Glutamatergic neuron (in vitro differentiated cells): ENCODE data around the gene SETD2. TPM values are rescaled to one million over a fixed set of nuclear protein-coding genes. Genes with fewer than 3 reads are reported as not detected.

Source experiments
- DNase-seq: peaks from one replicate; pipeline ENCODE4 v3.0.0; 2022
- H3K27ac Mint-ChIP-seq: one replicate; pipeline ENCODE4 v1.8.0; 2020; ENCODE audit warnings: mild to moderate bottlenecking, mixed read lengths, inconsistent platforms; ENCODE audit not compliant: unreplicated experiment
- H3K27me3 Mint-ChIP-seq: one replicate; pipeline ENCODE4 v1.8.0; 2020; ENCODE audit warnings: mild to moderate bottlenecking, moderate library complexity, mixed read lengths, inconsistent platforms; ENCODE audit not compliant: unreplicated experiment
- H3K36me3 Mint-ChIP-seq: one replicate; pipeline ENCODE4 v1.8.0; 2020; ENCODE audit warnings: mild to moderate bottlenecking, mixed read lengths, inconsistent platforms; ENCODE audit not compliant: unreplicated experiment
- H3K4me1 Mint-ChIP-seq: one replicate; pipeline ENCODE4 v1.8.0; 2020; ENCODE audit warnings: mild to moderate bottlenecking, low read depth, mixed read lengths, inconsistent platforms; ENCODE audit not compliant: unreplicated experiment
- H3K4me3 Mint-ChIP-seq: one replicate; pipeline ENCODE4 v1.8.0; 2020; ENCODE audit warnings: mild to moderate bottlenecking, mixed read lengths, inconsistent platforms; ENCODE audit not compliant: unreplicated experiment
- H3K9me3 Mint-ChIP-seq: one replicate; pipeline ENCODE4 v1.8.0; 2020; ENCODE audit warnings: mild to moderate bottlenecking, moderate library complexity, mixed read lengths, inconsistent platforms; ENCODE audit not compliant: unreplicated experiment
- total RNA-seq: library from RNA; stranded (reverse); fragmentation: NEBNext Ultra II Directional; extraction: Animal tissue kit (Norgen Biotek cat#: 25700); gene quantifications from one replicate; pipeline ENCODE4 v1.2.1, GENCODE V29; 2021; ENCODE audit not compliant: unreplicated experiment
- TF ChIP-seq, protein P1 (sequence below): fragments of 200-600 bp; sonication (generic); IDR thresholded peaks from one replicate; pipeline ENCODE4 v1.5.0; 2021; ENCODE audit not compliant: partially characterized antibody, unreplicated experiment

SETD2 gene
- total RNA-seq, 1 donor from 2014 or later: 59.1 TPM

DNA sequence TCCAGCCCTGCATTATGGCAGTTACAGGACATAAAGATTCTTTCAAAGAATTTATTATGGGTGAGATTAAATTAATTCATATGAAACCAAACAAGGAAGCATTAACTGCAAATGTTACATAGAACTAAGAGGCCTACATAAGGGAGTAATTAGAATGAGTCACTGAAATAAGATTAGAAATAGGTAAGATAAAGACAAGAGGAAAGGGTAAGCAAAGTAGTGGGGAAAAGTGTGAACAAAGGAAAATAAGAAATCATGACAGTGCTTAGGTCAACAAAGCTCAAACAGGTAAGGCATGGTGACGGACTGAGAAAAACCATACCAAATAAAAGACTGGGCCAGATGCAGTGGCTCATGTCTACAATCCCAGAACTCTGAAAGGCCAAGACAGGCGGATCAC, 74.3 kb downstream of the SETD2 start:
- DNase-seq: no peak
- no peak overlapping the region for H3K4me3 Mint-ChIP-seq
- no peak overlapping the region for H3K27ac Mint-ChIP-seq

DNA sequence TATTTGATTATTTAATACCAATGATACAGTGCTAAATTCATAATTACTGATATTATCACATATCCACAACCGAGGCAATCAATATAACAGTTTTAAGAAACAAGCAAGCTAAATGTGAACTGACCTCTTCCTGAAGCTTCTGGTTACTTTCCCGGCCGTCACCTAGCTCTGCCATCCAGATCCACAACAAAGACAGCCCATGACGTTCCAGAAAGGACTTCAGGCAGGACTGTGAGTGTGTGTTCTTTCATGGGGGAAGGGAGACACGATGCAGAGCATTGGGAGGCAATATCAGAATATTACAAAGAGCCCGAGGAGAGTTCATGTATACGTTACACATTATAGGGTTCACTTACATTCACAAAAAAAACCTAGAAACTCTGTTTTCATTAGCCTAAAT, 77.8 kb downstream of the SETD2 start:
- Mint-ChIP-seq H3K27ac (no peak overlapping the region), H3K9me3 (no peaks in the 10 kb centered on the region), H3K4me3 (no peak overlapping the region), H3K36me3 (no peaks in the 10 kb centered on the region), H3K4me1 (no peaks in the 10 kb centered on the region), H3K27me3 (no peaks in the 10 kb centered on the region)
- TF ChIP-seq, protein P1, sequence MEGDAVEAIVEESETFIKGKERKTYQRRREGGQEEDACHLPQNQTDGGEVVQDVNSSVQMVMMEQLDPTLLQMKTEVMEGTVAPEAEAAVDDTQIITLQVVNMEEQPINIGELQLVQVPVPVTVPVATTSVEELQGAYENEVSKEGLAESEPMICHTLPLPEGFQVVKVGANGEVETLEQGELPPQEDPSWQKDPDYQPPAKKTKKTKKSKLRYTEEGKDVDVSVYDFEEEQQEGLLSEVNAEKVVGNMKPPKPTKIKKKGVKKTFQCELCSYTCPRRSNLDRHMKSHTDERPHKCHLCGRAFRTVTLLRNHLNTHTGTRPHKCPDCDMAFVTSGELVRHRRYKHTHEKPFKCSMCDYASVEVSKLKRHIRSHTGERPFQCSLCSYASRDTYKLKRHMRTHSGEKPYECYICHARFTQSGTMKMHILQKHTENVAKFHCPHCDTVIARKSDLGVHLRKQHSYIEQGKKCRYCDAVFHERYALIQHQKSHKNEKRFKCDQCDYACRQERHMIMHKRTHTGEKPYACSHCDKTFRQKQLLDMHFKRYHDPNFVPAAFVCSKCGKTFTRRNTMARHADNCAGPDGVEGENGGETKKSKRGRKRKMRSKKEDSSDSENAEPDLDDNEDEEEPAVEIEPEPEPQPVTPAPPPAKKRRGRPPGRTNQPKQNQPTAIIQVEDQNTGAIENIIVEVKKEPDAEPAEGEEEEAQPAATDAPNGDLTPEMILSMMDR: no peak
- DNase-seq: no peak

More for the DNA sequence above, 74.3 kb downstream of the SETD2 start:
- Mint-ChIP-seq H3K4me1 (no peaks in the 10 kb centered on the region), H3K27me3 (no peaks in the 10 kb centered on the region), H3K36me3 (no peaks in the 10 kb centered on the region), H3K9me3 (no peaks in the 10 kb centered on the region)
- TF ChIP-seq, protein P1: no peak

DNA sequence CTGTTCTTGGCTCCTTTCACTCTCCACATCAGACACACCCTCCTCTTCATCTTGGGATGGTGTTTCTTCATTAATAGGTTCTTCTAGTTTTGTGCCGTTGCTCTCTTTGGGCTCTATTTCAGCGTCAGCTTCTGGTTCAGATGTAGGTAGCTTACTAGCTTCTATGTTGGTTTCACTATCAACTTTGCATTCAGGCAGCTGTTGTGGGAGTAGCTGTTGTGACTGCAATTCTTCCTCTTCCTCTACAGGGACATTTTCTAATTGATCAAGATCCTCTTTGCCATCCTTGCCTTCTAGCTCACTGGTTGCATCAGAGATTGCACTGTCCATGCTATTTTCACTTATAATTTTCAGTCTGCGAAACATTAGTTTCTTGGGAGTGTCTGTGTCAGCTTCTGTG, 80.1 kb downstream of the SETD2 start:
- H3K9me3 Mint-ChIP-seq: no peaks in the 10 kb centered on the region
- H3K36me3 Mint-ChIP-seq: no peaks in the 10 kb centered on the region
- no peak for DNase-seq
- TF ChIP-seq, protein P1: no peak
- no peaks in the 10 kb centered on the region for H3K27me3 Mint-ChIP-seq
- H3K4me1 Mint-ChIP-seq: no peaks in the 10 kb centered on the region
- H3K4me3 Mint-ChIP-seq: no peak overlapping the region
- no peak overlapping the region for H3K27ac Mint-ChIP-seq

DNA sequence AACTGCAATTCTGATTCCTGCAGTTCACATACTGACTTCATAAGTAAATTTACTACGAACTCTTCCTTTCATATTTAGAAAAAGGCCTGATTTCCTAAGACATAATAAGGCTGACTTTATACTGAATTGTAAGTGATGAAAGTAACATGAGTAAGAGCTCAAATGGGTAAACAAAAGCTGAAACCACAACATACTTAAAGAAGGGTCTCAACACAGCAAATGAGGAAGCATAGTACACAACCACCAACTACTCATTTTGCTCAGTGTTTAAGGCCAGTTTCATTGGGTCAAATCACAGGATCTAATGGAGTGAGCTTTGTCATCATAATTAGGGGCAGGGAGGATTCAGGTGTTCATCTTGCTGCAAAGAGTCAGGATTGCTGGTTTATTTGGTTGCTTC, 81.4 kb downstream of the SETD2 start:
- TF ChIP-seq, protein P1: no peak
- H3K36me3 Mint-ChIP-seq: no peaks in the 10 kb centered on the region
- DNase-seq: no peak
- no peak overlapping the region for H3K4me3 Mint-ChIP-seq
- no peaks in the 10 kb centered on the region for H3K27me3 Mint-ChIP-seq
- no peak overlapping the region for H3K27ac Mint-ChIP-seq
- no peaks in the 10 kb centered on the region for H3K9me3 Mint-ChIP-seq
- no peaks in the 10 kb centered on the region for H3K4me1 Mint-ChIP-seq

DNA sequence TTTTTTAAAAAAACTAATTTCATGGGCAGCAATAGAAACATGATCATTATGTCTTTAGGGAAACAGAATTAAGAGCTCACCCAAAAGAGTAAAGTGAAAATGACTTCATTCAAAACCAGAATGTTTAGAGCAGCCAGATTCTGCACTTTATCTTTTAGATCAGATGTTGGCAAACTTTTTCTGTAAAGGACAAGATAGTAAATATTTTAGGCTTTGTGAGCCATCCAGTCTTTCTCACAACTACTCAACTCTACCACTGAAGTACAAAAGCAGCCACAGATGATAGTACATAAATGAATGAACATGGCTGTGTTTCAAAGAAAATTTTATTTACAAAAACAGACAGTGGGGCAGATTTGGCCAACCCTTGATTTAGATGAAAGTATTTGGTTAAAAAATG, 84.5 kb downstream of the SETD2 start:
- TF ChIP-seq, protein P1: no peak
- no peak overlapping the region for H3K27ac Mint-ChIP-seq

More for the DNA sequence above, 84.5 kb downstream of the SETD2 start:
- DNase-seq: no peak
- H3K27me3 Mint-ChIP-seq: peaks cover 4% of the 10 kb centered on the region
- H3K4me1 Mint-ChIP-seq: no peaks in the 10 kb centered on the region
- no peaks in the 10 kb centered on the region for H3K9me3 Mint-ChIP-seq
- H3K4me3 Mint-ChIP-seq: no peak overlapping the region
- no peaks in the 10 kb centered on the region for H3K36me3 Mint-ChIP-seq
